T-helper 17 cell (primary cell): Measurements from ENCODE around the gene TMC3. TPM values are rescaled to one million over a fixed set of nuclear protein-coding genes. Genes with fewer than 3 reads are reported as not detected.

ENCODE experiments used
- ATAC-seq: fragments of 150-1000 bp; cut with Tn5 transposase; 2 replicates; pipeline ENCODE4 v1.10.0; 2021; ENCODE audit warnings: mild to moderate bottlenecking, moderate library complexity
- DNase-seq, 3 donors: peaks; one replicate each; pipeline versions ENCODE4 v3.0.0 to v3.0.0-alpha.2; 2020 to 2021
- H3K9me3 ChIP-seq: one replicate; pipeline ENCODE4 v1.7.0; 2013; ENCODE audit warnings: low read length, mild to moderate bottlenecking; ENCODE audit not compliant: control insufficient read depth, poor library complexity, severe bottlenecking
- H3K27ac Mint-ChIP-seq: one replicate; pipeline ENCODE4 v1.8.0; 2022; ENCODE audit warnings: mild to moderate bottlenecking, moderate library complexity, mixed read lengths
- H3K27me3 Mint-ChIP-seq: one replicate; pipeline ENCODE4 v1.8.0; 2022; ENCODE audit warnings: mixed read lengths
- H3K36me3 Mint-ChIP-seq: one replicate; pipeline ENCODE4 v1.8.0; 2022; ENCODE audit warnings: low read depth, mixed read lengths
- H3K4me1 Mint-ChIP-seq: one replicate; pipeline ENCODE4 v1.8.0; 2022; ENCODE audit warnings: mild to moderate bottlenecking, mixed read lengths
- H3K4me3 Mint-ChIP-seq: one replicate; pipeline ENCODE4 v1.8.0; 2022; ENCODE audit warnings: mild to moderate bottlenecking, moderate library complexity, mixed read lengths
- total RNA-seq, 4 donors: library from RNA in 2 of 4; stranded (reverse) in 2 of 4; gene quantifications; one replicate each; pipeline ENCODE4 v1.2.3 and lab custom pipeline; 2022 to 2026

TMC3 gene
- total RNA-seq, 2 donors from 2014 or later = not detected

DNA sequence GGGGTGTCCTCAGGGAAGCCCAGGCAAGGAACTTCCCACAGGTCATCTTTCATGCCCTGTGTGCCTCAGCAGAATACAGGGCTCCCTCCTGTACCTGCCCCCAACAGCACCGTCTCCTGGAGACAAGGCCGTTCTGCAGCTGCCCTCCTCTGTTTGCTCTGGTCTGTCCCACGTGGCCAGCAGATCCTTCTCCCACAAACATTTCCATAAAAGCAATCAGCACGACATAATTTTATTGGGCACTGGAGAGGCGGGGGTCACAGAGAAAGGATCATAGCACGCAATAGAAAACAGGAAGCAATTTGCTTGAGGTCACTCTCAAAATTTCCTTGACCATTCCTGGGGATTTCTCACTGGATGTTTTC is 79.5 kb downstream of the TMC3 start:
- DNase-seq = no peak
- peak overlapping the region; percentile 100 for H3K4me3 Mint-ChIP-seq
- peak overlapping the region; percentile 83 for H3K27ac Mint-ChIP-seq
- peaks cover 6% of the 10 kb centered on the region for H3K36me3 Mint-ChIP-seq
- H3K27me3 Mint-ChIP-seq = no peaks in the 10 kb centered on the region
- peaks cover 66% of the 10 kb centered on the region for H3K4me1 Mint-ChIP-seq
- no peak for ATAC-seq
- no peaks in the 10 kb centered on the region for H3K9me3 ChIP-seq

- DNase-seq (peak; percentile 45 to 68 (median 47)), ATAC-seq (peak; percentile 75)
- Mint-ChIP-seq H3K4me1 (peaks cover 63% of the 10 kb centered on the region), H3K27me3 (no peaks in the 10 kb centered on the region), H3K27ac (peak overlapping the region; percentile 83), H3K36me3 (peaks cover 6% of the 10 kb centered on the region), H3K4me3 (peak overlapping the region; percentile 100)
- H3K9me3 ChIP-seq = no peaks in the 10 kb centered on the region
These were observed 80.1 kb downstream of the TMC3 start for GRCh38 chr15:81293728-81294515.

DNA sequence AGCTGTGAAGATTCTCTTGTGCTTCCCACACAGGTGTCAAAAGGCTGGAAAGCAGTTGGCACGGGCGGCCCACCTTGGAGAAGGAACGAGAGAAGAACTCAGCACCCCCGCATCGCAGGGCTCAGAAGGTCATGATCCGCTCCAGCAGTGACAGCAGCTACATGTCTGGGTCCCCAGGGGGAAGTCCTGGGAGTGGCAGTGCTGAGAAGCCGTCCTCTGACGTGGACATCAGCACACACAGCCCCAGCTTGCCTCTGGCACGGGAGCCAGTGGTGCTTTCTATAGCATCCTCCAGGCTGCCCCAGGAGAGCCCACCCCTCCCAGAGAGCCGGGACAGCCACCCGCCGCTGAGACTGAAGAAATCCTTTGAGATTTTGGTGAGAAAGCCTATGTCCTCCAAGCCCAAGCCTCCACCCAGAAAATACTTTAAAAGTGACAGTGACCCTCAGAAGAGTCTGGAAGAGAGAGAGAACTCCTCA is 81.5 kb downstream of the TMC3 start:
- Mint-ChIP-seq H3K4me1 (peaks cover 69% of the 10 kb centered on the region), H3K36me3 (peaks cover 6% of the 10 kb centered on the region), H3K4me3 (peak overlapping the region; percentile 100), H3K27me3 (no peaks in the 10 kb centered on the region), H3K27ac (peak overlapping the region; percentile 83)
- ATAC-seq = peak; percentile 49
- no peaks in the 10 kb centered on the region for H3K9me3 ChIP-seq
- DNase-seq = peak; percentile 37 to 48 (median 39)

GRCh38 chr15:81291916-81292522 is 82.0 kb downstream of the TMC3 start:
- no peaks in the 10 kb centered on the region for H3K27me3 Mint-ChIP-seq
- DNase-seq (no peak), ATAC-seq (no peak)
- no peaks in the 10 kb centered on the region for H3K9me3 ChIP-seq
- H3K36me3 Mint-ChIP-seq = peaks cover 5% of the 10 kb centered on the region
- peak overlapping the region; percentile 100 for H3K4me3 Mint-ChIP-seq
- H3K4me1 Mint-ChIP-seq = peaks cover 69% of the 10 kb centered on the region
- H3K27ac Mint-ChIP-seq = peak overlapping the region; percentile 83

- no peaks in the 10 kb centered on the region for H3K9me3 ChIP-seq
- Mint-ChIP-seq H3K4me1 (peaks cover 71% of the 10 kb centered on the region), H3K27ac (peak overlapping the region; percentile 83), H3K36me3 (peaks cover 2% of the 10 kb centered on the region), H3K4me3 (peak overlapping the region; percentile 55), H3K27me3 (no peaks in the 10 kb centered on the region)
- no peak for ATAC-seq
- DNase-seq = no peak
These were observed 84.1 kb downstream of the TMC3 start for GRCh38 chr15:81289910-81290309.

- ATAC-seq (no peak), DNase-seq (no peak)
- Mint-ChIP-seq H3K36me3 (no peaks in the 10 kb centered on the region), H3K27ac (peak overlapping the region; percentile 83), H3K27me3 (no peaks in the 10 kb centered on the region), H3K4me1 (peaks cover 62% of the 10 kb centered on the region), H3K4me3 (no peak overlapping the region)
- H3K9me3 ChIP-seq = no peaks in the 10 kb centered on the region
These were observed 85.4 kb downstream of the TMC3 start for GRCh38 chr15:81288616-81289015.

DNA sequence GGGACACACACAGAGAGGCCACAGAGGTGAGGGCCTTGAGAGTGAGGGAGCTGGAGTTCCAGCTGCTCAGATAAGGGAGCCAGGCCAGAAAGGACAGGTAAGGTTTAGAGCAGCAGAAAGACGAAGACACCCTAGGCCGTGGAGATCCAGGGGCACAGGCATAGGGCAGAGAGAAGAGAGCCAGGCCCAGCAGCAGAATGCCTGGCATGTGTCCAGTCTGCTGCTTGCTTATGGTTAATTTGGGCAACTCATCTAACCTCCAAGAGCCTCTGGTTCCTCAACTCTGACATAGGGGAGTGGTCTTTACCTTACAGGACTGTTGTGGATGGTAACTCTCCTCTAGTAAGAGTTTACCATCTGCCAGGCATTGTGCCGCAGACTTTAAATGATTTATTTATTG is 86.0 kb downstream of the TMC3 start:
- DNase-seq = no peak
- Mint-ChIP-seq H3K27me3 (no peaks in the 10 kb centered on the region), H3K4me1 (peaks cover 61% of the 10 kb centered on the region)

GRCh38 chr15:81286621-81287121 is 87.3 kb downstream of the TMC3 start:
- H3K9me3 ChIP-seq = no peaks in the 10 kb centered on the region
- H3K4me1 Mint-ChIP-seq = peaks cover 54% of the 10 kb centered on the region
- H3K36me3 Mint-ChIP-seq = no peaks in the 10 kb centered on the region
- no peak for DNase-seq
- peak overlapping the region; percentile 83 for H3K27ac Mint-ChIP-seq
- ATAC-seq = peak; percentile 97
- H3K27me3 Mint-ChIP-seq = no peaks in the 10 kb centered on the region
- H3K4me3 Mint-ChIP-seq = peak overlapping the region; percentile 61

More for the DNA sequence above, 86.0 kb downstream of the TMC3 start:
- H3K36me3 Mint-ChIP-seq = no peaks in the 10 kb centered on the region
- H3K9me3 ChIP-seq = no peaks in the 10 kb centered on the region
- H3K4me3 Mint-ChIP-seq = no peak overlapping the region
- H3K27ac Mint-ChIP-seq = peak overlapping the region; percentile 83
- ATAC-seq = no peak

DNA sequence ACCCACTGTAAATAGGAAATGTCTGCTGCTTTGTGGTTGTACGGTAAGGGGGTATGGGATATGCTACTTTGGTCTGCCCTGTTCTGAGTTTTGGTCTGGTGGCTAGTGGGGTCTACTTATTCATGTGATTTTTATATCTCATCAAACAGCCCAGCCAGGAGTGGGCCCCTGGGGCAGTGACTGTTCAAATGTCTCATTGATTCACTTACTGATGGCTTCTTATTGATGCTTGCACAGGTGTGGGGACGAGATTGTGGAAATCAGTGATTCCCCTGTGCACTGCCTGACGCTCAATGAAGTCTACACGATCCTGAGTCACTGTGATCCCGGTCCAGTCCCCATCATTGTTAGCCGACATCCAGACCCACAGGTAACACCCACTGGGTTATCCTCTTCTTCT is 88.6 kb downstream of the TMC3 start:
- no peaks in the 10 kb centered on the region for H3K9me3 ChIP-seq
- H3K27me3 Mint-ChIP-seq = no peaks in the 10 kb centered on the region
- H3K4me3 Mint-ChIP-seq = peak overlapping the region; percentile 66
- ATAC-seq = no peak
- DNase-seq = no peak
- H3K27ac Mint-ChIP-seq = peak overlapping the region; percentile 83
- H3K4me1 Mint-ChIP-seq = peaks cover 55% of the 10 kb centered on the region
- H3K36me3 Mint-ChIP-seq = no peaks in the 10 kb centered on the region

GRCh38 chr15:81284256-81285031 is 89.6 kb downstream of the TMC3 start:
- H3K27me3 Mint-ChIP-seq = no peaks in the 10 kb centered on the region
- H3K27ac Mint-ChIP-seq = peak overlapping the region; percentile 83
- peaks cover 57% of the 10 kb centered on the region for H3K4me1 Mint-ChIP-seq
- ATAC-seq (no peak), DNase-seq (no peak)
- no peaks in the 10 kb centered on the region for H3K36me3 Mint-ChIP-seq
- H3K9me3 ChIP-seq = no peaks in the 10 kb centered on the region
- no peak overlapping the region for H3K4me3 Mint-ChIP-seq

DNA sequence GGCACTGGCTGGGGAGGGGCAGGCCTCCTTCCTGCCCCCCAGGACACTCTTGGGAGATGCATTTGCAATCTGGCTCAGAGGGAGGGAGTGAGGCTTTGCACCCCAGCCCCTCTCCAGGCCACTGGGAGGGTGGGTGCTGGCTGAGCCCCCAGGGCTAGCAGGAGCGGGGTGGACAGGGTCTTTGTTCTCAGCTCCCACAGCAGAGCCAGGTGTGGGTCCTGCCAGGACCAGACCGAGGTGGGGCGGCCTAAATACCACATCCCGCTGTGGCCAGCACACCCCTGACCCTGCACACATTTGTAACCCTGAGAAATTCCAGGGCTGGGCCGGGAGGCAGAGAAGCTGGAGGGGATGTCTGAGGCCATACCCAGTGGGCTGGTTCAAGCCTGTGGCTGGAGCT is 91.1 kb downstream of the TMC3 start:
- DNase-seq (no peak), ATAC-seq (no peak)
- Mint-ChIP-seq H3K27me3 (no peaks in the 10 kb centered on the region), H3K27ac (no peak overlapping the region), H3K36me3 (no peaks in the 10 kb centered on the region), H3K4me3 (no peak overlapping the region), H3K4me1 (peaks cover 52% of the 10 kb centered on the region)
- no peaks in the 10 kb centered on the region for H3K9me3 ChIP-seq

GRCh38 chr15:81282606-81282895 is 91.5 kb downstream of the TMC3 start:
- no peak overlapping the region for H3K27ac Mint-ChIP-seq
- no peaks in the 10 kb centered on the region for H3K36me3 Mint-ChIP-seq
- no peaks in the 10 kb centered on the region for H3K27me3 Mint-ChIP-seq
- ATAC-seq (no peak), DNase-seq (no peak)
- H3K4me3 Mint-ChIP-seq = no peak overlapping the region
- H3K9me3 ChIP-seq = no peaks in the 10 kb centered on the region
- peaks cover 49% of the 10 kb centered on the region for H3K4me1 Mint-ChIP-seq
